ENCODE data around the gene CAPN7. TPM values are rescaled to one million over a fixed set of nuclear protein-coding genes. Genes with fewer than 3 reads are reported as not detected.

CAPN7 gene
- total RNA-seq, 1 experiment from 2014 or later = 18.8 TPM

- no peak for DNase-seq (ENCODE audit: low spot score)
Measured at GRCh38 chr3:15273227-15273626, 67.2 kb downstream of the CAPN7 start.

- DNase-seq (ENCODE audit: low spot score) = no peak
Measured at GRCh38 chr3:15276028-15276724, 70.1 kb downstream of the CAPN7 start.

DNA sequence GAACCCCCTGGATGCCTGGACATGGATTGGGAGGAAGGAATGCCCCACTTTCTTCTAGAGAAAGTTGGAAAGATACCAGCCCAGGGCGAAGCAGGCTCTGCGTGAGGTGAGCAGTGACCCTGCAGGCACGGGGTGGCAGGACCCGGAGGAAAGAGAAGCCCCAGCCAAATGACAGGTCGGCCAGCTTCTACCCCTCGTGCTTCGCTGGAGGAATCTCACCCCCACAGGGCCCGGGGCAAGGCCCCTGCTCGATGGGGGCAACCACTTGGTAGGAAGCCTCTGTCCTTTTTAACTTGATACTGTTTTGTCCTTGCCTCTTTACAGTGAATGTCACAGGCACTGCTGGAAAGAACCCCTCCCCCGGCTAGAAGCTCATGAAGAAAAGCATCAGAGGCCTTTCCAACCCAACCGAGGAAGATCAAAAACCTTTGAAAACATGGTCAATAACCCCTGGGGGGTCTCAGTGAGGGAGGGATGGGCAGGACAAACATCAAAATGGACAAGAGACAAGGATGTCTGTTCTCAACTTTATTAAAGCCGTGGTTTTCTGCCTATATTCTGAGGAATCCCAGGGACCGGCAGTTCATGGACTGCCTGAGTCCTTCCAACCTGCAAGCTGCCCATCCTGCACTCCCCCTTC is 71.9 kb downstream of the CAPN7 start:
- no peak for DNase-seq (ENCODE audit: low spot score)

DNA sequence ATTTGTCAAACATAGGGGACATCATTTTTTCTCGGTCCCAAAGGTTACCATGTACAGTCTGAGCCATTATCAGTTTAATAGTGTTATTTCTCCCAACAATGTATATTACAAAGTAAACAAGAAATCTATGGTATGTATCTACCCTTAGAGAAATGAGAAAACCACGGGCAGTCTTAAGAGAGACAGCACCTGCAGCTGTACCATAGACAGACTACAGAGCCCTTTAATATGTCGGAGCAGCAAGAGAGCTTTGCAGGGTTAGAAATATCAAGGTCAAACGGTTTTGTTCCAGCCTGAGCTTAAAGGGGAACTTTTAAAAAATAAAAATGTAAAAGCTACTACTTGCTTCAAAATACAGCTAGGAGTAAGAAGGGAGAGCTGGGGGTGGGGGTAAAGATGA is 73.2 kb downstream of the CAPN7 start:
- DNase-seq (ENCODE audit: low spot score) = no peak

- DNase-seq (ENCODE audit: low spot score) = no peak
Measured at GRCh38 chr3:15279671-15280402, 73.8 kb downstream of the CAPN7 start.

DNA sequence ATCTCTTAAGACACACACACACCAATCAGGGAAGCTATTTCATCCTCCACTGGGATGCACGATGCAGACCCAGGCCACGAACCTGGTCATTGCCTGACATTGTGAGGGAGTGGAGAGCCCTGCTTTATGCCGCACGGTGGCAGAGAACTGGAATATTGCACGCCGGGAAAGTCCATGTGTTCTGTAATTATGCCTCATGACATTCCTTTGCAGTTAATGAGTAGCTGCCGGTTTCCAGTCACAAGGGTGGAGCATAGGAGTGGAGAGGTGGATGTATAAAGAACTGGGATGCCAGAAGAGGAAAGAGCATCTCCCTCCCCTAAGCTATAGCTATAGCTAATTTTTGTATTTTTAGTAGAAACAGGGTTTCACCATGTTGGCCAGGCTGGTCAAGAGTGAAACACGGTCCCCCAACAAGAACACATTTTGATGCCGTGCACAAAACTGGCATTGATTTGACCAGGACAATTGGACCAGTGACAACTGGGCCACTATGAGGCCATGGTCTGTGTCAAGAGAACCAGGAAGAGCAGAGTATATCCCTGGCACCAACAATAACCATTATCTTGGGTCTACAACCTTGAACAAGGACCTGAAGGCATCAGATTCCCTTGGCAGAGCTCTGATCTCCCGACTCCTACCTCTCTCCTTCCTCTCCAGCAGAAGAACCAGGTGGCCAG is 74.9 kb downstream of the CAPN7 start:
- no peak for DNase-seq (ENCODE audit: low spot score)

- no peak for DNase-seq (ENCODE audit: low spot score)
Measured at GRCh38 chr3:15281817-15282216, 75.8 kb downstream of the CAPN7 start.

DNA sequence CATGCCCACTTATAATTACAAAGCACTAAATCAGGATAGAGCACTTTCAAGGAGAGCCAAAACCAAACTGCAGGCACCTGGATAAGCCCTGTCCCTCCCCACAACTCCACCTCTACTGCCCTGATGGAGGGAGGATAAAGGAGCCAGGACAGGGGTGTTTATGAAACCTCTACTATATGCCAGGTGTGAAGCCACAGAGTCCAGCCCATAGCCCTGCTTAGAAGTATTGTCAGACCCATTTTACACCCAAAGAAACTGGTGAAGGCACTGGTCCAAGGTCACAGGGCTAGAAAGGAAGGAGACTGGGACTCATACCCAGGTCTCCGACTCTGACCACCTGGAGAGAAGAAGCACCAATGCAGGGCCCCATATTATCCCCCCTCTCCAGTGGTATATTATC is 77.7 kb downstream of the CAPN7 start:
- no peak for DNase-seq (ENCODE audit: low spot score)

- peak; percentile 74 for DNase-seq (ENCODE audit: low spot score)
Measured at GRCh38 chr3:15284121-15284889, 78.3 kb downstream of the CAPN7 start.

DNA sequence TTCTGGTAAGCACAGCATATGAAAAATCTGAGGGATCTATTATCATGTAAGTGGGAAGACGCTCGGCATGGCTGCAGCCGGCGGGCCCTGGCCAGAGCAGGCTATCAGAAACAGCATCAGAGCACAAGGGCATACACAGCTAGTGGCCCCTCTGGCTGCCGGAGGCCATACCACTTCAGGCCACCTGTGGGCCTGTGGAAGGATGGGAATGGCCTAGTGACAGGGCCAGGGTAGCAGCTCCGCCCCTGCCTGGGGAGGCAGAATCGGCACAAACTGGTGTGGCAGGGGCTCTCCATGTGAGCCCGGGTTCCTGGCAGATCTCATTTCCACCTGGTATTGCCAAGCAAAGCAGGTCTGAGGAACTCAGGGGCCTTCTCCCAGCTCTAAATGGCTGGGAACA is 80.0 kb downstream of the CAPN7 start:
- no peak for DNase-seq (ENCODE audit: low spot score)

GRCh38 chr3:15287565-15288330 is 81.7 kb downstream of the CAPN7 start:
- DNase-seq (ENCODE audit: low spot score) = peak; percentile 77

DNA sequence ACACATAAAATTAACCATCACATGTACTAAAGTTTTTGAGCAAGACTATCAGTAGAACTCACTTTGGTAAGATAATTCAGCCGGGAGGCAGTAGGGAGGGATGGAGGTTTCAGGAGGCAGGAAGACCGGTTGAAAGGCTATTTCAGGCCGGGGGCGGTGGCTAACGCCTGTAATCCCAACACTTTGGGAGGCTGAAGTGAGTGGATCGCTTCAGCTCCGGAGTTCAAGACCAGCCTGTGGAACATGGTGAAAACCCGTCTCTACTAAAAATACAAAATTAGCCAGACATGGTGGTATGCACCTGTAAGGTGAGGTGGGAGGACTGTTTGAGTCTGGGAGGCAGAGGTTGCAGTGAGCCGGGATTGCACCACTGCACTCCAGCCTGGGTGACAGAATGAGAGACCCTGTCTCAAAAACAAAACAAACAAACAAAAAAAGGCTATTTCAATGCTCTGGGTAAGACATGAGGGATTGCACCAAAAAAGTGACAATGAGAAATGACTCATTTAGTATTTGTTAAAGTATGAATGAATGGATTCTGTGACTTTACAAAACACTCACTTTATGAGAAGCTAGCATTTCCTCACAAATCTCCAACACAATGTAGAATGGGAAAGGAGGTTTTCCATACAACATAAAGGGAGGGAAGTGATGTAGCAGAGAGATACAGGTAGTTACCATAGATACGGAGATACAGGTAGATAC is 82.4 kb downstream of the CAPN7 start:
- no peak for DNase-seq (ENCODE audit: low spot score)

- no peak for DNase-seq (ENCODE audit: low spot score)
Measured at GRCh38 chr3:15289661-15290060, 83.6 kb downstream of the CAPN7 start.

DNA sequence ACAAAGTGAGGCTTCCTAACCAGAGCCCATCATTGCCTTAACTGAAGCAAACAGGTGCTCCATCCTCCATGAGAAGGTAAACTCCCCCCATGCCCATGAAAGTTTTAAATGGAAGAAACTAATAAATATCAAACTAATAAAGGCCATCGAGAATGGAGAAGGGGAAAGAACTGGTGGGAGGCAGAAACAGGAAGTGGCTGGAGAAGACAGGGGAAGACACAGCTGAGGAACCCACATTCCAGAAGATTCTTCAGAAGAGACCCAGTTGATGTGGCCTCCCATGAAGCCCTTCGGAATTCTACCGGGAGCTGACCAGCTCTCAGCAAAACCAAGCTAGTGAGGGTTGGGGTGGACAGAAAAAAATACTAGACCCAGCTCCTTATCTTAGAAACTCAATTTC is 84.7 kb downstream of the CAPN7 start:
- no peak for DNase-seq (ENCODE audit: low spot score)

DNA sequence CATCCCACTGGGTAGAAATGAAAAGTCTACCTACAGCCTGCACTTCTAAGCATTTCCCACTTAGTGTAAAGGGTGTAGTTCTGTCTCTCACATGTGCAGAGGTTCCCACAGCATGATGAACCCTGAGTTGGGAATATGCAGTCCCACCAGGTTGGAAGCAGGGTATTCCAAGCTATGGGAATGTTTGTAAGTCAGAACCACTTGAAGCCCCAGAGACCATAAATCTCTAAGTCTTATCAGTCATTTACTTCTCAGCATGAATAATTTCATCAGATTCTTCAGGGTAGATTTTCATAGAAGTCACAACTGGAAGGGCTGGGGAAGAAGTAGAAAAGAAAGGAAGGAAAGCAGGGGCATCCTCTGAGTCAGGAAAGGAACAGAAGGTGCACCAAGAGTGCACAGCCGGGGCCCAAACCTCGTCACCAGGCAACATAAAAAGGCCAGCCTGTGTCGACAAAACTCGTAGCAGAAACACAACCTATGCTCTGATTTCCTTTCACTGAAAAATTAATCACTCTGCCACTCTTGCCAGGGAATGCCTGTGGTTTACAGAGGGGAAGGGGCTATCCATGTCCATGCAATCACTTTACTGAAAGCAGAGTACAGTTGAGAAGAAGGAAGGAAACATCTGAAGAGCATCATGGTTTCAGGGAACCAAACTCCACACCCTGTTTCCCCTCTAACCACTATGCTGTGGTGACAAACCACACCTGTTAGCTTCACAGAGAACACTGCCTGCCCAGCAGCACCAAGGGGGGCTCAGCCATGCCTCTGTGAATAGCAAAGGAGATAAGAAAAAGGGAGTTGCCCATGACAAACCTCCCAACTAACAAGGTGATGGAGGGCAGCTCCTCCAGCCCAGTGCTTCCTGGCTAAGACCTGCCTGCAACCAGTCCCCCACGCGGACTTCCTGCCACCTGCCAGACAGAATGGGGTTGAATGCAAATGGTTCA is 85.8 kb downstream of the CAPN7 start:
- DNase-seq (ENCODE audit: low spot score) = peak; percentile 21

GRCh38 chr3:15292765-15293522 is 86.9 kb downstream of the CAPN7 start:
- peak; percentile 72 for DNase-seq (ENCODE audit: low spot score)

- DNase-seq (ENCODE audit: low spot score) = no peak
Measured at GRCh38 chr3:15294929-15295328, 88.9 kb downstream of the CAPN7 start.

GRCh38 chr3:15295506-15295905 is 89.5 kb downstream of the CAPN7 start:
- DNase-seq (ENCODE audit: low spot score) = no peak

All from H4 (cell line).